Measurements from ENCODE around the gene LRRC3C.

- TF ChIP-seq ZFP3 (CRISPR knock-in tag; IDR thresholded peaks at IDR 0.05) (no peak), ISL1 (CRISPR knock-in tag; IDR thresholded peaks at IDR 0.05) (no peak)
These were observed 5.5 kb upstream of the LRRC3C start for GRCh38 chr17:39922006-39922405.
